ENCODE results near the gene CA9.
"Not testable (repeated sequence)": the region's sequence is repeated elsewhere in the genome, so short reads cannot be mapped to it uniquely, and the experiment has no call there.

Gene CA9

DNA sequence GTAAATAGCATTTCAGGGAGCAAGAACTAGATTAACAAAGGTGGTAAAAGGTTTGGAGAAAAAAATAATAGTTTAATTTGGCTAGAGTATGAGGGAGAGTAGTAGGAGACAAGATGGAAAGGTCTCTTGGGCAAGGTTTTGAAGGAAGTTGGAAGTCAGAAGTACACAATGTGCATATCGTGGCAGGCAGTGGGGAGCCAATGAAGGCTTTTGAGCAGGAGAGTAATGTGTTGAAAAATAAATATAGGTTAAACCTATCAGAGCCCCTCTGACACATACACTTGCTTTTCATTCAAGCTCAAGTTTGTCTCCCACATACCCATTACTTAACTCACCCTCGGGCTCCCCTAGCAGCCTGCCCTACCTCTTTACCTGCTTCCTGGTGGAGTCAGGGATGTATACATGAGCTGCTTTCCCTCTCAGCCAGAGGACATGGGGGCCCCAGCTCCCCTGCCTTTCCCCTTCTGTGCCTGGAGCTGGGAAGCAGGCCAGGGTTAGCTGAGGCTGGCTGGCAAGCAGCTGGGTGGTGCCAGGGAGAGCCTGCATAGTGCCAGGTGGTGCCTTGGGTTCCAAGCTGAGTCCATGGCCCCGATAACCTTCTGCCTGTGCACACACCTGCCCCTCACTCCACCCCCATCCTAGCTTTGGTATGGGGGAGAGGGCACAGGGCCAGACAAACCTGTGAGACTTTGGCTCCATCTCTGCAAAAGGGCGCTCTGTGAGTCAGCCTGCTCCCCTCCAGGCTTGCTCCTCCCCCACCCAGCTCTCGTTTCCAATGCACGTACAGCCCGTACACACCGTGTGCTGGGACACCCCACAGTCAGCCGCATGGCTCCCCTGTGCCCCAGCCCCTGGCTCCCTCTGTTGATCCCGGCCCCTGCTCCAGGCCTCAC lies at the start of gene CA9:
Gene CA9 (plus strand): TSS at position 797 of the 893 bp plus-strand sequence. CDS start 32 bp downstream, at position 829.
- DNase-seq = no peak

DNA sequence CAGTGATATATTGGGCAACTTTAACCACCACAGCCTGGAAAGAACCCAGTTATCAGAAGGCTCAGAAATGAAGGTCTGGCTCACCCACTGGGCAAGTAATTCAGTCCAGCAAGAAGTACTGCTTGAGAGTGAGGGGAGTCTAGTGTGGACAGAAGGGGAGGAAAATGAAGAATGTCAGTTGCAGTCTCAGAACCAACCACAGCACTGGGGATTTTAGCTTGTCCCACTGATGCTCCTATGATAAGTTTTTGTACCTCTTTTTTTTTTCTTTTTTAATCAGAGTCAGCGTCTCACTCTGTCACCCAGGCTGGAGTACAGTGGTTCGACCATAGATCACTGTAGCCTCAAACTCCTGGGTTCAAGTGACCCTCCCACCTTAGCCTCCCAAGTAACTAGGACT lies 46.2 kb upstream of the CA9 start:
- DNase-seq = no peak

DNA sequence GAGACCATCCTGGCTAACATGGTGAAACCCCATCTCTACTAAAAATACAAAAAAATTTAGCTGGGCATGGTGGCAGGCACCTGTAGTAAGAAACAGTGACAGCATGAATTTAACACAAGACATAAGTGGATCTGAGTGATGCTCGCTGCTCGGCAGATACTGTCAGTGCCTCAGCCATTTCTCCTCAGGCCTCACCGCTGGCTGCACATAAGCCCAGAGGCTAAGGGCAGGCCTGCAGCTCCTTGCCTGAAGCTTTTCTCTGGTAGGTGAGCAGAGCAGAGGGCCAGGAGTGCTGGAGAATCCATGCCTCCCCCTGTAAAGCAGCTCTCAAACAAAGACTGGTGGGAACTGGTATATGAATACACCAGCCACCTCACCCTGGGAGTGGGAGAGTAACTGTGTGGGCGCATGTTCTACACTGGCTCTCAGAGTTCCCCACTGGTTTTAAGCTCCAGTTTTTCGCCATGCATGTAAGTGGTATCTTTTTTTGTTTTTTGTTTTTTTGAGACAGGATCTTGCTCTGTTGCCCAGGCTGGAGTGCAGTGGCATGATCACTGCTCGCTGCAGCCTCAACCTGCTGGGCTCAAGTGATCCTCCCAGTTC lies 45.2 kb upstream of the CA9 start:
- DNase-seq = no peak

DNA sequence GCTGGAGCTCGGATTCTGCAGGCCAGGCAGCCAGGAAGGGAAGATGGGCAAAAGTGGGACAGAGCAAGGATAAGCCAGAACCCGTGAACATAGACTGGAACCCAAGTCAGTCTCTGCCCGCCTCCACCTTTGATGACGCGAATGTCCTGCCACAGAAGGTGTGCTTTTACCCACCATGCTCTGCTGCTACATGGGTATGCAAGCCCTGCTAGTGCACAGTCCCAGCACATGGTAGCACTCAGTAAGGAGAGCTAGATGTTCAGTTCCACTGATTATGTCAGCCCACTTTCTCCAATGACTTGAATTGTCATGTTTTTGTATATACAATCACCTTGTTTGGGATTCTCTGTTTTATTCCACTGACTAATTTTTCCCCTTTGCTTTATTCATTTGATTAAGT lies 44.1 kb upstream of the CA9 start:
- no peak for DNase-seq

DNA sequence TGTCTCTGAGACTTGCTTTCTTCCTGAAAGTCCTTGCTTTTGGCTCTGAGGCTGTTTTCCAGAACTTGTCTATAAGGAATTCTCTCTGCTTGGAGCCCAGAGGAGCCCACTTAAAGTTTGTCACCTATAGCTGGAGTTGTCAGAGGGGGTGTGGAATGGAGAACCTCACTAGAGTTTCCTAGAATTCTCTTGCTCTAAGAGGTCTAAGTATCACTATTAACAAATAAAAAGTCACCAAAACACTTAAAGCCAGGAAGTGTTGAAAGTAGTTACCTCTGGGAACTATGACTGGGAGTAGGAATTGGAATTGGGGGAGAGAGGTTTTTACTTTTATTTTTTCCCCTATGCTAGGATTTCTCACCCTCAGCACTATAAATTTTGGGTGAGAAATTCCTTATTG lies 38.0 kb upstream of the CA9 start:
- DNase-seq = no peak

DNA sequence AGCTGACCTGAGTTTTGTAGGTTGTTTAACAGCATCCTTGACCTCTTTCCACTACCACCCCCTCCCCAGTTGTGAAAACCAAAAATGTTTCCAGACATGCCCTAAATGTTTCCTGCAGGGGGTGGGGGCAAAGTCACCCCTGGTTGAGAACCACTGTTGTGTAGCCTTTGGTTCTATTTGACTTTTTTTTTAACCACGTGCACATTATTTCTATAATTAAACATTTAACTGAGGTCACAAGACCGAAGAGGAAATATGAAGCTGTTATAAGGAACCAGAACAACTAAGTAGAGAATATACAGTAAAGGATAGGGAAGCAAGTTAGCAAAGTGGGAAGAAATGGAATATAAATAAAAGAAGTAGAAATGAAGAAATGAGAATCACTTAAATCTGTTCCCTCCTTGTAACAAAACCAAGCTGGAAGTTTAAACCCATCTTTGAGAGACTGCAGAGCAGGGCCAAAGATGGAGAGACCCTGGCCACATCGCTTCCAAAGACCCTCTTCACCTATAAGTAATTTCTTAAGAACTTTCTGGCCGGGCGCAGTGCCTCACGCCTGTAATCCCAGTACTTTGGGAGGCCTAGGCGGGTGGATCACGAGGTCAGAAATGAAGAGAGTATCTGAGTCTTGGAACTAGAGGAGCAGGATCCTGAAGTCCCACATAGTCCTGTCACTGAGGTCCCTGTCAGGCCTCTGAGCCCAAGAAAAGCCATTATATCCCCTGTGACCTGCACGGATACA lies 37.4 kb upstream of the CA9 start:
- DNase-seq = no peak

DNA sequence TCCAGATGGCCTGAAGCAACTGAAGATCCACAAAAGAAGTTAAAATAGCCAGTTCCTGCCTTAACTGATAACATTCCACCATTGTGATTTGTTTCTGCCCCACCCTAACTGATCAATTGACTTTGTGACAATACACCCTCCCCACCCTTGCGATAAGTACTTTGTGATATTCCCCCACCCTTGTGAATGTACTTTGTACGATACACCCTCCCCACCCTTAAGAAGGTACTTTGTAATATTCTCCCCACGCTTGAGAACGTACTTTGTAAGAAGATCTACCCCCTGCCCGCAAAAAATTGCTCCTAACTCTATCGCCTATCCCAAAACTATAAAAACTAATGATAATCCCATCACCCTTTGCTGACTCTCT lies 36.9 kb upstream of the CA9 start:
- not testable (repeated sequence) for DNase-seq

DNA sequence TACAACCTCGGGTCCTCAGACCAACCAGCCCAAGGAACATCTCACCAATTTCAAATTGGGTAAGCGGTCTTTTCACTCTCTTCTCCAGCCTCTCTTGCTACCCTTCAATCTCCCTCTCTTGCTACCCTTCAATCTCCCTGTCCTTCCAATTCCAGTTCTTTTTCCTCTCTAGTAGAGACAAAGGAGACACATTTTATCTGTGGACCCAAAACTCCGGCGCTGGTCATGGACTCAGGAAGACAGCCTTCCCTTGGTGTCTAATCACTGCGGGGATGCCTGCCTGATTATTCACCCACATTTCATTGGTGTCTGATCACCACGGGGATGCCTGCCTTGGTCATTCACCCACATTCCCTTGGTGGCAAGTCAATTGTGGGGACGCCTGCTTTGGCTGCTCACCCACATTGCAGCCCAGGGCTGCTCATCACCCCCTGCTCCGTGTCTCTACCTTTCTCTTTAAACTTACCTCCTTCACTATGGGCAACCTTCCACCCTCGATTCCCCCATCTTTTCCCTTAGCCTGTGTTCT lies 36.2 kb upstream of the CA9 start:
- not testable (repeated sequence) for DNase-seq

DNA sequence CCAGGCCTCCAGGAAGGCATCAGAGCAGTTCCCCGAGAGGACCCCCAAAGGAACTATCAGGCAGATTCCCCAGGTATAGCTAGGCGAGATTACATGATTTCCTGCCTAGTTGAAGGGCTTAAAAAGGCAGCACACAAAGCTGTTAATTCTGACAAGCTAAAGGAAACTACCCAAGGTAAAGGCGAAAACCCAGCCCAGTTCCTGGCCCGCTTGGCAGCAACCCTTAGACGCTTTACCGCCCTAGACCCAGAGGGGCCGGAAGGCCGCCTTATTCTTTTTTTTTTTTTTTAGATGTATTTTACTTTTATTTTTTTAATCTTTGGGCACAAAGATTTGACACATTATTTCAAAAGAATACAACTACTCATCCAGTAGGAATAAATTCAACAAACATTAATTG lies 35.0 kb upstream of the CA9 start:
- DNase-seq = not testable (repeated sequence)

DNA sequence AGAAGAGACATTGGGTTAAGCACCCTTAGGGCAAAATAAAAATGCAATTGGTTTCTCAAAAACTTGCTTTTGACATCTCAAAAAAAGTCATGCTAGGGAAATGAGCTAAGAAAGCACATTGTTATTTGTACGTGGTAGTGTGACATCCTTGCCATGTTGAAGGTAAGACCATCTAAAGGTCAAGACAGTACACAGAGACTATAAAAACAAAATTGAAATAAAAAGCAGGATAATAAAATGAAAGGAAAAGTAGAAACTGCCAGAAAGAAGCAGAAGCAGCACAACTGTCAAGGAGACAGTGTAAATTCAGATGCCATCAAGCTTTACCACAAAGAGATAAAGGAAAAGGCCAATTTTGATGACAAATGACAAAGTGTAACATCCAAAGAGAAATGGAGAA lies 34.5 kb upstream of the CA9 start:
- not testable (repeated sequence) for DNase-seq

DNA sequence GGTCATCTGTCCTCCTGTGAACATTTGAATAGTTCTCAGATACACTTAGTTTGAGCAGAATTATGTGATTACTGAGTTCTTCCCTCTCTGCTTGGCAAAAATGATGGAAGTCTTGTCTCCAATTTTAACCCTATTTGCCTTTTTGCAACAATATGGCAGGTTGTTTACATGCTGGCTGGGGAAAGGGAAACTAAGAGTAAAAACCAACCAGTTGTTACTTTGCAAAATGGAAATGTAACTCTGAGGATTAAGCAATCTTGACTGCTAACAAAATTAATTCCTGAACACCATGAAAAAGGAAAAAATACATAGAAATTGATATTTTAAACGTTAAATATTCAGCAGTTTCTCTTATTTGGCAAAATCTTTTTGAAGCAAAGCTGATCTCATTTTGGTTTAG lies 34.1 kb upstream of the CA9 start:
- no peak for DNase-seq

DNA sequence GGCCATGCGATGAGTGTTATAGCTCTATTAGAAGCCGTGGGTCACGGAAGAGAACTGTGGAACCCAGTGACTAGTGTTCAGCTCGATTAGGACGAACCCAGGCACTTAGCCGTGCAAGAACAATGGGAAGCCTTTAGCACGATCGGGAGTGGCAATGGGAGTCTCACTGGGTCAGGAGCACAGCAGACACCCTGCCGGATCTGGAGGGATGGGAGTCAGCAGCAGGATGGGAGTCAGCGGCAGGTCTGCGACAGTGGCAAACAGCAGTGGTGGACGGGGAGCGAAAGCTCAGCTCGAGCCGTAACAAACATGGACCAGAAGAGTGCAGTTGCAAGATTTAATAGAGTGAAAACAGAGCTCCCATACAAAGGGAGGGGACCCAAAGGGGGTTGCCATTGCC lies 33.3 kb upstream of the CA9 start:
- DNase-seq = not testable (repeated sequence)

DNA sequence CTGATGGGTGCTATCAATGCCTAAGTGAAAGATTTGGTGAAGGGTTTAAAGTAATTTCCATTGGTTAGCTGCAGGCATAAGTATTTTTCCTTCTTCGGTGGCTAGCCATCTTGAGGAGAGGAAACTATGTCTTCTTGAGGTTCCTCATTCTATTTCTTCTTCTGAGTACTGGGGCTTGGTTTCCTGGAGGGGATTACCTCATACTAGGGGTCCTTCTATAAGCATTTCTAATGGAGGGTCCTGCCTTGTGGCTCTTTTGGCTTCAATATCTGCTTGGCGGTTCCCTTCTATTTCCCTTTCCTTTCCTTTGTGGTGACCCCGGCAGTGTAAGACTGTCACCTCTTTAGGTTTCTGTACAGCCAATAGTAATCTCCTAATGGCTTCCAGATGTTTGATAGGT lies 32.2 kb upstream of the CA9 start:
- not testable (repeated sequence) for DNase-seq

DNA sequence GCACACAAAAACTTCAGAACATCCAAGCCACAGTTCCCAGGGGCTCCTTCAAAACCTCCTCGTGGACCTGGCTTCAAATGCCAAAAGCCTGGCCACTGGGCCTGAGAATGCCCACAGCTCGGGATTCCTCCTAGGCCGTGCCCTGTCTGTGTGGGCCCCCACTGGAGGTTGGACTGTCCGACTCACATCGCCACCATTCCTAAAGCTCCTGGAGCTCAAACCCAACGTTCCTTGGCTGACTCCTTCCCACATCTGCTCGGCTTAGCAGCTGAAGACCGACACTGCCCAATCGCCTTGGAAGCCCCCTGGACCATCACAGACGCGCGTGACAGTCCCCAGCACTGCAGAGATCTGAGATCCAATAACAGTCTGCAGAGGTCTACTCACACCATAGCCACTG lies 30.7 kb upstream of the CA9 start:
- no peak for DNase-seq

DNA sequence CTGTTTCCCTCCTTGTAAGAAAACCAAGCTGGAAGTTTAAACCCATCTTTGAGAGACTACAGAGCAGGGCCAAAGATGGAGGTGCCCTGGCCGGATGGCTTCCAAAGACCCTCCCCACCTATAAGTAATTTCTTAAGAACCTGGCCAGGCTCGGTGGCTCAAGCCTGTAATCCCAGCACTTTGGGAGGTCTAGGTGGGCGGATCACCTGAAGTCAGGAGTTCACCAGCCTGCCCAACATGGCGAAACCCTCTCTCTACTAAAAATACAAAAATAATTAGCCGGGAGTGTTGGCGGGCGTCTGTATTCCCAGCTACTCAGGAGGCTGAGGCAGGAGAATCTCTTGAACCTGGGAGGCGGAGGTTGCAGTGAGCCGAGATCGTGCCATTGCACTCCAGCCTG lies 28.0 kb upstream of the CA9 start:
- not testable (repeated sequence) for DNase-seq

DNA sequence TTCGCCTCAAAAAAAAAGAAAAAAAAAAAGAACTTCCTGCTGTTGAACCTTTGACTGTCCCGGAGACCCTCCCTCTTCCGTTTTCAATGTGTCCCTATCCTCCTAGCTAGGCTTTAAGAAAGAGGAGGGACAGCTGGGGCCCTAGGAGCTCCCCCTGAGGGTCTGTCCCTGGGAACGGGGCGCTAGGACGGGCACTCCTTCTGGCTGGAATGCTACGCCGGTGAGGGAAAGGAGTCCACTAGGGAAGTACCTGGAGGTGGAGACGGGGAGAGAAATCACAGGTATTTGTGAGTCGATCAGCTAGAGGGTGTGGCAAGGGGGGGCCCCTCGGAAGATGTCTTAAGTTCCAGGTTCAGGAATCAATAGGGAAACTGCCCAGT lies 27.6 kb upstream of the CA9 start:
- peak in 1 of 2 donors; percentile 39 for DNase-seq

DNA sequence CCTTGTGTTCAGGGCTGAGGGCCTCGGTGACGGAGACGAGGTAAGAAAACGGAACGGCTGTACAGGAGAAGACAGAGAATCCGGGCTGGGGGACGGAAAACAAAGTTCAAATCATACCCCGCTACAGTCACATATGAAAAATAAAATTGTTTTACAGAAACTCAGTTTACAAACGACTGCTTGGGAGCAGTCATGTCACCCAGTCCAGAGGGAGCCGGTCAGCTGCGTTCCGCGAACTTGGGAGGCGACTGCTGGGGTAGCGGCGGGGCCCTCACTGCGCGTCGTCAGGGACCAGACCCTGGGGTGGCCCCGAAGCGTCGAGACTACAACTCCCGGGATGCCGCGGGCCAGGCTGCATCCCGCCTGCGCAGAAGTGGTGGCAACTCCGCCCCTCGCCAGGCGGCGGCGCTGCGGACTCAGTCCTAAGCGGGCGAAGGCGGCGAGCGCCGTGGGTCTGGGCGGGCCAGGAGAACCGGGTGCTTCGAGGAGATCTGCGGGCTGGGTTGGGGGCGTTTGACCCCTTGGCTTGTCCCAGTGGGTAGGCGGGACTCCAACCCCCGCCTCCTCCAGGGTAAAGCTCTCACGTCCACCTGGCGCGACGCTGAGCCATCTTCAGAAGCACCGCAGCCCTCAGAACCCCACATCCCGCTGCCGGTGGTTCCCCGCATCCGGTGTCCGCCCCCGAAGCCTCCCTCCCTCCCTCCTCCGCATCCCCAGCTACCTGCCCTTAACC lies 27.0 kb upstream of the CA9 start:
- peak; percentile 72 to 88 for DNase-seq

DNA sequence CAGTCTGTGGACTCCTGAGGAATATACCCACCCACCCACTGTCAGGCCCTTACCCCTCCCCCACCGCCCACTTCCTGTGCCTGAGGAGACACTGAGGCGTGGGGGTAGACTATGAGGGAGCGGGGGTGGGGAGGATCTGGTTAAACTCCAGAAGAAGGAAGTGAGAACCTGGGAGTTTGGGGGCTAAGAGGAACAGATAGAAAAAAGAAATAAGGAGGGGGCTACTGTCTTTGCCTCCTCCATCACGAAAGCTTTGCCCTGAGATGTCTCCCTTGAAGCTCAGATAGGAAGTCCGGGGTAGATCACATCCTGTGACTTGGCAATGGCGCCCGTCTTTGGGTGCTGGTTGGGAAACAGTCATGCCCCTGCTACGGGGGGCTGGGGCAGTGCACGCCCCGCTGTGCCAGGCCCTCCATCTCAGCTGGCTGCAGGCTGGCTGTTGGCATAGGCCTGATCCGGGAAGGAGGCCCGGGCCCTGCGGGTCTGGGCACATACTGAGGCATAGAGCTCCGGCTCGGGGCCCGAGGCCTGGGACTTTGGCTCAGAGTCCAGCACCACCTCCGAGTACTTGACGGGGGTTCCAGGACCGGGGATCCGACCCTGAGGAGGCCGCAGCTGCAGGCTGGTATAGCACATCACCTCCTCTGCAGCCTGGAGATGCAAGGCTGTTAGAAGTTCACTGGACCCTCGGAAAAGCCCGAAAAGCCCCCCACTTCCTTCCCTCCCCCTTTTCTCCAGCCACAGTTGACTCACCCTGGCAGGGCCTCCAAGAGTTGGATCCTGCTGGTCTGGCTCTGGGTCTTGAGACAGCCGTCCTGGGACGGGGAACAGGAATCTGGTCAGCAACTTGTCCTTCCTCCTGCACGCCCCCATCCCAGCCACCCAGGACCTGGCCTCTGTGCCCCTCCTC lies 24.0 kb upstream of the CA9 start:
- no peak for DNase-seq

DNA sequence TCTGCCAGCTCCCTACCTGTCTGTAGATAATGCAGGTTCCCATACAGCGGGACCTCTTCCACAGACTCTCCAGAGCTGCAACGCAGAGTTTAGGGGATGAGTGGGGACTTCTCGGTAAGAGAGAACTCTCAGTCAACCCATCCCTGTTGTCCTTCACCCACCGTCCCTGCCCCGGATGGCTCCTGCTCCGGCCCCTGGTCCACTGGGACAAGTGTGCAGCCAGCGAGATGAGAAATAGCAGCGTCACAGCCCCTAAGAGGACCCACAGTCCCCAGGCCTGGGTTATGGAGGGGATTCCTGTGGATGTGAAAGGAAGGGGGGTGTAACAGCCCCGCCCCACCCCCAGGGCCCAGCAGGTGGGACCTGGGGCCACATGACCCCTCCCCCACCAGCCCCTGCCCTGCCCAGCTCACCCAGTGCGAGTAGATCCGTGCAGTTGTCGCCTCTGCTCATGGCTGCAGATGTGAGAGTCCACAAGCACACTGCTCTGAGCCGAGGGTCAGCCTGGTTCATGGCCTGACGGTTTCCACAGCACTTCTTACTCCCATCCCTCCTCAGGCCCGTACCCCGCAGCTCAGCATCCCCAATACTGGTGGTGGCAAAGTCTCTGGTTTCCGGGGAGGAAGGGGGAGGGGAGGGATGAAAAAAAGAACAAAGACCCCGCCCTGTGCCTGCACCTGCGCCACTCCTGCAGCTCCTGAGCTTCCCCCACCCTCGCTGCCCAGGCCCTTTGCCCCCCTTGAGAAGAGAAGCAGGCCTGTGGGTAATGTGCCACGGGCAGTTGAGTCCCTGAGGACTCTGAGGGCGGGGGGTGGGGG lies 23.2 kb upstream of the CA9 start, which contains the start of gene SIT1:
Gene SIT1 (minus strand): TSS at position 591 of the 818 bp plus-strand sequence. CDS start 78 bp downstream, at position 513.
- no peak for DNase-seq
